RWPE2 (cell line): ENCODE results near the gene ERI2.
"Not testable (repeated sequence)": the region's sequence is repeated elsewhere in the genome, so short reads cannot be mapped to it uniquely, and the experiment has no call there.

Experiments used
- ATAC-seq: fragments of 200-7000 bp; cut with Tn5 transposase; 3 replicates; pipeline ENCODE4 v1.9.1; 2021; ENCODE audit warnings: low read depth
- DNase-seq: peaks from one replicate; pipeline ENCODE4 v3.0.0-alpha.2; 2020; ENCODE audit warnings: low spot score
- H3K27ac ChIP-seq: fragments of 450-650 bp; 2 replicates; pipeline ENCODE4 v1.5.1; 2017; ENCODE audit warnings: mild to moderate bottlenecking; ENCODE audit not compliant: poor library complexity, severe bottlenecking
- H3K27me3 ChIP-seq: fragments of 250-450 bp; sonication (Bioruptor Pico); 2 replicates; pipeline ENCODE4 v1.5.1; 2021; ENCODE audit warnings: mild to moderate bottlenecking, moderate library complexity; ENCODE audit not compliant: insufficient read depth, poor library complexity, severe bottlenecking
- H3K36me3 ChIP-seq: fragments of 250-450 bp; sonication (Bioruptor Pico); 2 replicates; pipeline ENCODE4 v1.5.1; 2020; ENCODE audit warnings: low read depth, mild to moderate bottlenecking, moderate library complexity
- H3K4me1 ChIP-seq: fragments of 250-450 bp; sonication (Bioruptor Pico); 2 replicates; pipeline ENCODE4 v1.5.1; 2021; ENCODE audit warnings: mild to moderate bottlenecking, moderate library complexity; ENCODE audit not compliant: insufficient read depth, poor library complexity, severe bottlenecking
- H3K4me3 ChIP-seq: fragments of 250-450 bp; sonication (Bioruptor Pico); 2 replicates; pipeline ENCODE4 v1.5.1; 2021; ENCODE audit warnings: mild to moderate bottlenecking, moderate library complexity; ENCODE audit not compliant: severe bottlenecking
- H3K9me3 ChIP-seq: fragments of 250-450 bp; sonication (Bioruptor Pico); 2 replicates; pipeline ENCODE4 v1.5.1; 2021; ENCODE audit warnings: mild to moderate bottlenecking, moderate library complexity; ENCODE audit not compliant: severe bottlenecking
- CTCF ChIP-seq: fragments of 450-650 bp; IDR thresholded peaks from one replicate; pipeline ENCODE4 v1.5.1; 2017; ENCODE audit warnings: mild to moderate bottlenecking, moderate library complexity; ENCODE audit not compliant: poor library complexity, severe bottlenecking

ERI2 gene

GRCh38 chr16:20763461-20764232 lies 42.6 kb downstream of the ERI2 start, which contains the start of gene ACSM3:
Gene ACSM3 (plus strand): TSS chr16:20764014. CDS start chr16:20770035, 6,021 bp downstream.
- H3K36me3 ChIP-seq = no peaks in the 10 kb centered on the region
- peak within 1 kb of the TSS; percentile 22 for H3K4me3 ChIP-seq
- peak; percentile 98 for ATAC-seq
- H3K27me3 ChIP-seq = no peaks in the 10 kb centered on the region
- no peaks in the 10 kb centered on the region for H3K4me1 ChIP-seq
- H3K9me3 ChIP-seq = no peaks in the 10 kb centered on the region
- TF ChIP-seq CTCF = no peak
- no peak for DNase-seq
- H3K27ac ChIP-seq = no peak within 1 kb of the TSS

GRCh38 chr16:20762404-20763123 lies 43.7 kb downstream of the ERI2 start:
- Histone ChIP-seq H3K9me3 (no peaks in the 10 kb centered on the region), H3K4me1 (no peaks in the 10 kb centered on the region), H3K27ac (no peak overlapping the region), H3K36me3 (no peaks in the 10 kb centered on the region), H3K4me3 (no peak overlapping the region), H3K27me3 (no peaks in the 10 kb centered on the region)
- ATAC-seq = no peak
- TF ChIP-seq CTCF = no peak
- no peak for DNase-seq

GRCh38 chr16:20761175-20761574 lies 45.1 kb downstream of the ERI2 start:
- no peak overlapping the region for H3K27ac ChIP-seq
- H3K27me3 ChIP-seq = no peaks in the 10 kb centered on the region
- DNase-seq (no peak), ATAC-seq (no peak)
- no peaks in the 10 kb centered on the region for H3K36me3 ChIP-seq
- TF ChIP-seq CTCF = no peak
- no peaks in the 10 kb centered on the region for H3K4me1 ChIP-seq
- H3K4me3 ChIP-seq = no peak overlapping the region
- no peaks in the 10 kb centered on the region for H3K9me3 ChIP-seq

GRCh38 chr16:20760346-20760745 lies 45.9 kb downstream of the ERI2 start:
- Histone ChIP-seq H3K27ac (no peak overlapping the region), H3K4me1 (no peaks in the 10 kb centered on the region), H3K36me3 (no peaks in the 10 kb centered on the region), H3K9me3 (no peaks in the 10 kb centered on the region), H3K27me3 (no peaks in the 10 kb centered on the region), H3K4me3 (no peak overlapping the region)
- no peak for TF ChIP-seq CTCF
- DNase-seq (no peak), ATAC-seq (no peak)

DNA sequence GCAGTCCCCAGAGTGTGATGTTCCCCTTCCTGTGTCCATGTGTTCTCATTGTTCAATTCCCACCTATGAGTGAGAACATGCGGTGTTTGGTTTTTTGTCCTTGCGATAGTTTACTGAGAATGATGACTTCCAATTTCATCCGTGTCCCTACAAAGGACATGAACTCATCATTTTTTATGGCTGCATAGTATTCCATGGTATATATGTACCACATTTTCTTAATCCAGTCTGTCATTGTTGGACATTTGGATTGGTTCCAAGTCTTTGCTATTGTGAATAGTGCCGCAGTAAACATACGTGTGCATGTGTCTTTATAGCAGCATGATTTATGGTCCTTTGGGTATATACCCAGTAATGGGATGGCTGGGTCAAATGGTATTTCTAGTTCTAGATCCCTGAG lies 50.5 kb downstream of the ERI2 start:
- not testable (repeated sequence) for DNase-seq, H3K27ac ChIP-seq, H3K27me3 ChIP-seq, H3K4me1 ChIP-seq, ATAC-seq, H3K9me3 ChIP-seq, H3K4me3 ChIP-seq, H3K36me3 ChIP-seq
